Stimulated activated CD4-positive, alpha-beta T cell treated with anti-CD3 and anti-CD28 coated beads, Interleukin-1b, Interleukin-23, amount 100 ng/mL, for 48 hours (primary cell): ENCODE data around the gene TBC1D17.

ENCODE experiments used
- DNase-seq: peaks from one replicate; pipeline ENCODE4 v3.0.0-alpha.2; 2020

The TBC1D17 gene

DNA sequence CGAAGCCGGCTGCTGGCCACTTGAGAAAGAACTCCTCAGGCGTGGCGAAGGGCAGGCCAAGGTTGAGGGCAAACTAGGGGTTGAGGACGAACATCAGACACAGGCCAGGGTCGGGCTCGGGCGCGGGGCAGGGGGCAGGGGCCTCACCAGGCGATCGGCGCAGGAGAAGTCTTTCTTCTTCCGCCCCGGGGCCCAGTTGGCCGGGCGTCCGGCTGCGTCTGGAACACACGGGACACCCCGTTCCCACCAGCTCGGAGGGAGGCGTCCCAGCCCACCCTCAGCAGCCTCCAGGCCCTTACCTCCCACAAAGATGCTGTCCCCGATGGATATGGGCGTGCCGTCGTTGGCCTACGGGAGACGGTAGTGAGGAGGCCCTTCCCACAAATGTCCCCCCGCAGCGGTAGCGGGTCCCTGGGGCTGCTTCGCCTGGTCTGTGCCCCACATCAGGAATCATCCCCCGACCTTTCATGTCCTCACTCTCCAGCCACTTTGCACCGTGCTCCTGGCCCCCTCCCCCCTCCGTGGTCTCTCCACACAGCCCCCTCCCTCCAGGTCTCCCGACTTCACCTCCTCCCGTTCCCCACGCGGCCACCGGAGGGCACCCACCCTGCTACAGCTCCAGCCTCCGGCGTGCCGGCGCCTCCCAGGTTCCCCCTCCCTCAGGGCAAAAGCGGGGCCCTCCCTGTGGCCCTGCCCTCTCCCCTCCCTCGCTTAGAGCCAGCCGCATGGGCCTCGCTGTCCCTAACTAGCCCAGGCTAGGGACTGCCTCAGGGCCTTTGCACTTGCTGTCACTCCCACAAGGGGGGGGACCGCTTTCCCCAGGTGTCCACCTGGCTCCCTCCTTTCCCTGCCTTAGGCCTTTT, 14.9 kb upstream of the TBC1D17 start:
- no peak for DNase-seq

DNA sequence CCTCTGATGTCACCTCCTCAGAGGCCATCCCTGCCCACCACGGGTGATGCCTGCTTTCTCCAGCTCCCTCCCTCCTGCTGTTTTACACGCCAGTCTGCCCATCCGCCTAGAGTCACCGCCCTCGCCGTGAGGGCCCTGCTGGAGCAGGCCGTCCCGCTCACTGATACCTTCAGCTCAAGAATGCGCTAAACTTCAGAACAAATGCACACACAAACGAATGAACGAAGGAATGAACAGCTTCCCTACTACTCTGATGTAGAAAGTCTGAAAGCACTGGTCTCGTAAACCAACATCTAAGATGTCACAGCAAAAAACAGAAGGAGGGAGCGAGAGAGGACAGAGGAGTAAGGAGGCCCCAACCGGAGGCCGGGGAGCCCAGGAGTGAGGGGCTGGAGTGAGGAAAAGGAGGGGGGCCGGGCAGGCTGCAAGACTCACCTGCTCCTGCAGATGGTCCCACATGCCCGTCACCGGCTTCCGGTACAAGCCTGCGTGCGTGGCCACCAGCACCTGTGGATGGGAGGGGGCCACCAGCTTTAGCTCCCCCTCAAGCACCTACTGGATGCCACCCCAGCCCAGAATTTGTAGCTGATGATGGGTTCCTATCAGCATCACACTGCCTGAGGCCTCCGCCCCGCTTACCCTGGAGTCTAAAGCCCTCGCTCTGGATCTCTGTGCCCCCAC, 14.1 kb upstream of the TBC1D17 start:
- no peak for DNase-seq

- DNase-seq, result no peak
Measured at GRCh38 chr19:49863935-49864320, 13.6 kb upstream of the TBC1D17 start.

DNA sequence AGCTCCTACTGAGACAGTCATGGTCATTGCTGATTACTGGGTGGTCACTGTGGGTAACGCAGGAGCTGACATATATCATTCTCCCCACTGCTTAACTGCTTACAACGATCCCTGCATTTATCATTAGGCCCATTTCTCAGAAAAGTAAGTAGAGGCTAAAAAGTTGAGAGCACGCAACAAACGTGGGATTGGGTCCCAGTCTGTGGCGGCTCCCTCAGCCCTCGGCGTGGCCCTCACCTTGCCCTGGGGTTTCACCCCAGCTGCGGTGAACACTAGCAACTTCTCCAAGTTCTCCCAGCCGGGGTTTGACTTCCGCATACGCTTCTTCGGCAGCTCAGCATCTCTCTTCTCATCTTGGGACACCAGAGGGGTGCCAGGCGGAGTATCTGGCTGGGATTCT, 12.6 kb upstream of the TBC1D17 start:
- DNase-seq, result no peak

DNA sequence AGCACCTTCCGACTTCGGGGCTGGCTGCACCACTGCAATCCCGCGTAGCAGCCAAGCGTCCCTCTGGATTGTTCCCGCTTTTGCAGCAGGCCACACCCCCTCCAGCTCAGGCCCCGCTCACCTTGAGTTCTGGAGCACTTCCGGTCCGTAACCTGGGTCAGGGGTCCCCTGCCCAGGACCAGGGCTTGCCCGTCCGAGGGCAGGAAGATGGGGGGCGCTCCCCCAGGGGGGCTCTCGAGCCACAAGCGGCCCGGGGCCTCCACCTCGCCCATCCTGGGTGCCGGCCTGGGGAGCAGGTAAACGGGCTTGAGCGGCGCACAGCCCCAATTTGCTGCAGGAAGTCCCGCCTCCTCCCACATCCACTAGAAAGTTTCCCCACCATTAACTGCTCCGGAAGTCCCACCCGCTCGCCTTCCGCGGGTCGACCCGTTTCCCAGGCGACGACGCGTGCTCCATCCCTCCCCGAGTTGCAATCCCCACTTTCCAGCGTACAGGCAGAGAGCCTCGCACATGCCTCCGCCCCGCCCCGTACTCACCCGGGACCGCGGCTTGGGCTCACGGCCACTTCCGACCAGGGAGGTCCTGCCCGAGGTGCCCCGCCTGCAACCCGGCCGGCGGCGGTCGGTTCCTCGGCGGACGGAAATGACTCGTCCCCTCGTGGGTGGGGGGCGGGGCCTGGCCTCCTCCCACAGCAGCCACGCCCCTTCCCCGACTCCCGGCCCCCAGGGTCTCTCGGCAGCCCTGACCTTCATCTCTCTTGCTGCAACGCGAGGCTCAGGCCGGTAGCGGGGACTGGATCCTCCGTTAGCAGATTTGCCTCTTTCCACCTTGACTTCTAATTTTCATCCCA, 10.3 kb upstream of the TBC1D17 start, which contains the start of gene PNKP:
Gene PNKP (minus strand): TSS at position 644 of the 850 bp plus-strand sequence. CDS start 372 bp downstream, at position 272.
- DNase-seq, result peak; percentile 93

DNA sequence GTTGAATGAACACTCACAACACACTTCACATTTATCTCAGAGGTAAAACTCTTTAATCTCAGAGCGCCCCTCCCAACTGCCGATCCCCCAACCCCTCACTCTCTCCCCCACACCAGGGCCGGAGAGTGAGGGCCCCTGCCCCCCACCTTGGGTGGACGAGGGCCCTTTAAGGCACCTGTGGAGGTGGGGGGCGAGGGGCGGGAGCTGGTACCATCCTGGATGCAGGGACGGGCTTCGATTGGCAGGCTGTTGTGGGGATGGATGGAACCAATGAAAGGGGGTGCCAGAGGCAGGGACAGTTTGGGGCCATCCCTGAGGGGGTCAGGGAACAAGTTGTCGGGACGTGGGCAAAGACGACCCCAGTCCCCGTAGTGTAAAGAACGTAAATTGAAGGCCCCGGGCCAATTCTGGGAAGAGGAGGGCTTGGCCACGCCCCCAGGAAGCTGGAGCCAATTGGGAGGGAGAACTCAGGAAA, 8.5 kb upstream of the TBC1D17 start:
- DNase-seq, result no peak

- DNase-seq, result peak; percentile 92
Measured at GRCh38 chr19:49869484-49870308, 7.8 kb upstream of the TBC1D17 start.

GRCh38 chr19:49870309-49870901, 7.1 kb upstream of the TBC1D17 start:
- no peak for DNase-seq

GRCh38 chr19:49871349-49871985, 6.0 kb upstream of the TBC1D17 start:
- no peak for DNase-seq

DNA sequence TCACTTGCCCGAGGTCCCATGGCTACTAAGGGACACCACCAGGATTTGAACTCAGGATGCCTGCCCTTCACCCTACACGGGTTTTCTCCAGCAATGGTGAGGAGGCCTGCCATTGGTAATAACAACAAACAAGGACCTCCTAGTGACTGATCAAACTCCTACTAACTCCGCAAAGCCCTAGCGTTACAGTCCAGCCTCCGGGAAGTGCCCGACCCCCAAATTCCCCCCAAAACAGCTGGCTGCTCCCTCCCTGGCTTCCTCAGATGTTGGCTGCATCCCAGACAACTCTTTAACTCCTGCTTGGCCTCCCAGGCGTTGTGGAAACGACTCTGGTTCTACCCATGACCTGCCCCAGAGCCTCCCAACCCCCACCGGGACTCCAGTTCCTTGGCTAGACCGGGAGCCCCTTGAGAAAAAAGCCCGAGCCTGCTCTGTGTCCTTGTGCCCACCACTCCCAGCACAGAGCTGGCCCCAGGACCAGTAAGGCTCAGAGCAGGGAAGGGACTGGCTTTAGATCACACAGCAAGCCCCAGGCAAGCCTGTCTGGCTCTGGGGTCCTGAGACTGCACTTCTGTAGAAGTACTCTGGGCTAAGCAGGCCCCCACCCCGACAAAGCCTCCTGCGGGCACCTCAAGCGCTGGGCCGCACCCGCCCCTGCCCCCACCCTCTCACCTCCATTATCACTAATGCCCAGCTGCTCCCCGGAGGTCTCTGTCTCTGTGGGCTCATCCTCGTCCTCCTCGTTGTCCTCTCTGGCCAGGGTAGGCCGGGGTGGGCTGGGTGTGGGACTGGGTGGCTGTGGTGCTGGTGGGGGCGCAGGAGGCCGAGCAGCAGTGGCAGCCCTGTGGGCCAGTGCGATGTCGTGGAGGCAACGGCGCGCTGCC, 5.0 kb upstream of the TBC1D17 start:
- DNase-seq, result no peak

DNA sequence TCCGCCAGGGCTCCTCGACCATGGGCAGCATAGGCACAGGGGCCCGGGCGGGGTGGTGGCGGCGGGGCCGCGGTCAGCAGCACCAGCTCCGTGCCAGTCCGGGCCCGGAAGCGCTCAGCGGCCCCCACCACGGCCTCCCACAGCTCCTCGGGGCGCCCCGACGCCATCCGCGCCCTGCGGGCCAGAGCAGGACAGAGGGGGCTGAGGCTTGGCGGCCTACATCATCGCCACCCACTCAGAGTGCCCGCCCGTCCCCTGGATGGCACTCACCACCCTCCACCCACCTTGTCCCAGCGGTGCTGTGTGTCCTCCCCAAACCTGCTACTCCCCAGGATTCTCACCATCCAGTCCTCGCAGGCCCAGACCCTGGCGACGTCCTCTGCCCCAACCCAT, 4.4 kb upstream of the TBC1D17 start:
- DNase-seq, result no peak

DNA sequence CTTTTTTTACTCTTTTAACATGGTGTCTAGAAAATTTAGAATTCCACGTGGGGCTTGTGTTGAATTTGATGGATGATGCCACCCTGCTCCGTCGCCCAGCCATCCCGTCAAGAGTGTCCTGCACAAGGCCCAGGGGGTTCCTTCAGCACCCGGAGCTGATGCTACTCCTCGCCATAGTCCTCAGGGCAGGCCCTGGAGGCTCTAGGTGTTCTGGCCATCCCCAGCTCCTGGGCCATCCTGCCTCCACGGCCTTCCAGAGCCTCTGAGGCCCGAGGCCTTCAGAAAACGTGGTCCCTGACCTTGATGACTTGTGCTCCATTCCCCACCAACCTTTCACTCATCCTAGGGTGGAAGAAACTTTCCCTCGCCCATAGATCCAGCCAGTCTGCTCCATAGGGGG, 3.7 kb upstream of the TBC1D17 start:
- no peak for DNase-seq

DNA sequence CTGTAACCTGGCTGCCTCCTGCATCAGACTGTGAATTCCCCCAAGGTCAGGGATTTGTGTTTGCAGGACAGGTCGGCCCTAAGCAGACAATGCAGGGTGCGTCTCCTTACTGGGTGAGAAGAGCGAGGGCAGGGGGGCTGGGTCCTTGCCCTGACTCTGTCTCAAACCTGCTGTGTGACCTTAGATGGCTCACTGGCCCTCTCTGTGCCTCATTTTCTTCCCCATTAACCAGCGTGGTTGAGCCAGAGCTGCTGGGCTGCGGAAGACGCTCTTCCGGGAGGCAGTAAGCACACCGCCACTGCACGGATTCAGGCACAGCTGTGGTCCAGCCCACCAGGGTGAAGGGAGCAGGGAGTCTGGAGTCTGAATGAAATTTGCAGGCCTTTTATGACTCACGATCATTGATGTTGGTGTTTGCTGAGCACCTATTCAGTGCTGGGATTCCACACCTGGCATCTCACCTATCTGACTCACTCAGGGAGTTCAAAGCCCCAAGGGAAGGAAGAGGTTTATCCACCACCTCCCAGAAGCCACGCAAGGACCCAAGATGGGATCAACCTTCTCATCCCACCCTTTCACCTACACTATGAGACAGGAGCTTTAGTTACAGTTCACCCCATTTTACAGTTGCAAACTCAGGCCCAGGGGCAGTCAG, 2.9 kb upstream of the TBC1D17 start:
- no peak for DNase-seq

DNA sequence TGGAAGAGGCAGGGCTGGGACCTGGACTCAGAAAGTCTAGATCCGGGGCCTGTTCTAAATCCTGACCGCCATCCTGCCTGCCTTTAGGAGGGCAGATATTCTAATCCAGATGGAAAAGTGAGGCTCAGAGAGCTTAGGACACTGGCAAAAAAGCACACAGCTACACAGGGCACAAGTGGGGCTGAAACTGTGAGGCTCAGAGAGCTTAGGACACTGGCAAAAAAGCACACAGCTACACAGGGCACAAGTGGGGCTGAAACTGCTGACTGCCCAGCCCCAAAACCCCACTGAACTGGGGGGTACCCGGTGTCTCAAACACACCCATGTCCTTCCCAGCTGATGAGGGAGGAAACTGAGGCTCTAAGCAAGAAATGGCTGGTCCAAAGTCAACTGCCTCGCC, 2.3 kb upstream of the TBC1D17 start:
- DNase-seq, result no peak

DNA sequence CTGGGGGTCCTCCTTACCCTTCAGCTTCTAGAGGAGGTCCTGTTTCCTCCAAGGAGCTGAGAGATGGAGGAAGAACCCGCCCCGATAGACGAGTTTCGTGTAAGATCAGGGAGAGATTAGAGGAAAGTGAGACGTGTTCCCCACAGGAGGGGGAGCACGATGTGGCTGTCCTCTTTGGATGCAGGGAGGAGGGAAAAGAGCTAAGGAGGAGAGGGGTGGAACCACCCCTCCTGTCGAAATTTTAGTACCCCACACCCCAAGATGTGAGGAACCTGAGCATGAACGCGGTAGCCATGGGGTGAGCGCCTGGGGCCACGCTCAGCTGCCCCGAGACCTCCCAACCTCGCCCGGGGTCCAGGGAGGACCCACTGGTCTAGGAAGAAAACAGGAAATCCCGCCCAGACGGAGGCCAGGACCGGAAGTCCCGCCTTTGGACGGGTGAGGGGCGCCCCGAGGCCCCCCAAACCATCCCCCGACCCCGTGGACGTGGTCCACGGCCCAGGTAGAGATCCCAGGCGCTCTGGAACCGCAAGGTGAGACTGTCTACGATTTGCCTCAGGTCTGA, 1.6 kb upstream of the TBC1D17 start:
- peak; percentile 44 for DNase-seq

DNA sequence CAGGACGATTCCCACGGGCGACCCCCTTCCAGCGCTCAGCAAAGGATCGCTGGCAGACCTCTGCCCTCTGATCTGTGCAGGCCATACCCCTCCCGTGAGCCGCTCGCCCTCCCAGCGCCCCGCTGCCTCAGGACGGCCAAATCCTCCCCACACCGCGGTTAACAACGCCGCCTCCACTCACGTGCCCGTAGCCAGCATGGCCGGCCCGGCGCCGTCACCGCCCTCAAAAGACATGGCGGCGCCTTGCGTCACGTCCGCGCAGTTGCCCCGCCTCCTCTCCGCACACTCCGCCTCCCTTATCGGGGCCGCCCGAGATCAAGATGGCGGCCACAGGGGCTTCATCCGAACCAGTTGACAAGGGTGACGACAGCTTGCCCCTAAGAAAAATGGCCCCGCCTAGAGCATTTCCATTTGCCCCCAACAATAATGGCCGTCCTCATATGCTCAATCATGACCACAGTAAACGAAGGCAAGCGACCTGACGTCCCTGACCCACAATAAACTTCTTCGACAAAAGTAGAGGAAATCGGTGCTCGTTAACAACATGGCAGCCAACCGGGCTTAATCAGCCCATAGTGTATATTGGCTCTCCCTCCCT, 981 bp upstream of the TBC1D17 start:
- DNase-seq, result peak; percentile 98

DNA sequence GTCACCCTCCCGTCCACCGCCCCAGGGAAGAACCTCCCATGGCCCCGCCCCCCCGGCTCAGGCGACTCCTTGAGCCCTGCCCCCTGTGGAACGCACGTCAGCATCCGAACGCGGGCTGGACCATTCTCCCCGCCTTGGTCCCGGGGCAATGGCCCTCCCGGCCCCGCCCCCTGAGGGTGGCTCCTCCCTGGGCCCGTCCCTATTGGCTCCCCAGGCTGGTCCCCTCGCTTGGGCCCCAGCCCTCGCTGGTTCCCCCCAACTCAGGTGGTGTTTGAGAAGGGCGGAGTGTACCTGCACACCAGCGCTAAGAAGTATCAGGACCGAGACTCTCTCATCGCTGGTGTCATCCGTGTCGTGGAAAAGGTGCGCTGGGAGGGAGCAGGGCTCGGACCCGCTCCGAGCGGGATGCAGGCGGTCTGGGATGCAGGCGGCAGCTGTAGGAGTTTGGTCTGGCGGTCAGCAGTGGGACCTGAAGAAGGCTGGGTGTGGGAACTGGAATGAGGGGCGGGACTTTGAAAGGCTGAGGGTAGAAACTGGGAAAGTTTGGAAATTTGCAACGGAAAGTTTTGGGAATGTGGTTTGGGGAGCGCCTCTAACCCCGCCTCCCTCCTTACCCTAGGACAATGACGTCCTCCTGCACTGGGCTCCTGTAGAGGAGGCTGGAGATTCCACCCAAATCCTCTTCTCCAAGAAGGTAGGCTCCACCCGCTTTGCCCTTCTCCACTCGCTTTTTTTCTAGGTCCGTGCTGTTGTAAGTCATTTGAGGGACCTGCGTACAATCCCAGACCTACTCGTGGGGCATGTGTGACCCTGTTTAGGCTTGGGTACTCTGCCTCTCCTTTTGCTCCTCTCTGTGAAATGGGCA, 609 bp downstream of the TBC1D17 start:
- peak; percentile 99 for DNase-seq

DNA sequence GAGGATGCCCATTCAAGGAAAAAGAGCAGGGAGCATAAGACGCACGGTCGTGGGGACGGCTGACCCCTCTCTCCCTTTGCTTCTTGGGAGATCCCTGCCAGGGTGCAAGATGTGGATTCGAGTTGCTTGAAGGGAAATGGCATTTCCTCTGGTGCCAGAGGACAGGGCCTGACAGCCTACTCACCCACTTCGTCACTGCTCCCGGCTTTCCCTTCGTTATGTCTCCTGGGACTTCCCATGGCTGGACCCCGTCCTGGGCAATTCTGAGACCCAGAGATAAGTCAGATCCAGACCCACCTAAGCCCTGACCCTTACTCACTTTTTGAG, 1.2 kb downstream of the TBC1D17 start:
- no peak for DNase-seq
